Measurements from ENCODE around the gene TPM1. TPM values are rescaled to one million over a fixed set of nuclear protein-coding genes. Genes with fewer than 3 reads are reported as not detected.

TPM1 gene
- total RNA-seq, 1 experiment from 2014 or later = 748 TPM

DNA sequence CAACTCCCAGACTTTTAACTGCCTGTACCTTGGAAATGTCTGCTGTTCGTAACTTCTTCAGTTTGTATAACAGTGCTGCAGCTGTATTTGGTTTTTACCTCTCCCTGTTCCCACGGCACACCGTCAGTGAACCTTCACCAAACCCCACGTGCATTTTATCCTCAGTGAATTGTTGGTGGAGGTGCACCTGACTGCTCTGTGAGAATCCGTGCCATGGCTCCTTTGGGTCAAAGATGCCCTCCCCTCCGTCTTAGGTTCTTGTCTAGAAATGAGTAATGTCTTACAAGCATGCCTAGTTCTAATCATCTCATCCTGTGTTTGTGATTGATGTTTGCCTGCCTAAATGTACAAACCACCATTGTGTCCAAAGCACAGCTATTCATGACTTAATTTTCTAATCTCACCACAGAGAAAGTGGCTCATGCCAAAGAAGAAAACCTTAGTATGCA is 28.2 kb downstream of the TPM1 start:
- Histone ChIP-seq H2BK5ac (ENCODE audit: insufficient read length, low read length) (no peak overlapping the region), H2BK12ac (ENCODE audit: insufficient read length, low read depth, low read length) (no peak overlapping the region), H2BK20ac (ENCODE audit: low read depth, low read length, poor library complexity, severe bottlenecking) (no peak overlapping the region), H4K5ac (ENCODE audit: insufficient read length, low read depth, low read length) (no peak overlapping the region), H3K4me2 (ENCODE audit: insufficient read depth, insufficient read length, low read length) (no peak overlapping the region), H2BK120ac (ENCODE audit: low read depth, low read length, poor library complexity, severe bottlenecking) (no peak overlapping the region), H3K14ac (ENCODE audit: insufficient read depth, low read length) (no peak overlapping the region), H3K9ac (ENCODE audit: extremely low read depth, insufficient read length, low read length) (no peak overlapping the region), H3K9me3 (ENCODE audit: control insufficient read depth, low read depth, low read length) (no peaks in the 10 kb centered on the region), H3K4ac (ENCODE audit: low read depth, low read length) (no peak overlapping the region), H3K23ac (ENCODE audit: insufficient read length, low read depth, low read length) (no peak overlapping the region), H3K27me3 (ENCODE audit: insufficient read depth, low read length) (no peaks in the 10 kb centered on the region), H3K56ac (ENCODE audit: insufficient read length, low read depth, low read length) (no peak overlapping the region), H3K4me1 (ENCODE audit: insufficient read depth, low read length) (peaks cover 3% of the 10 kb centered on the region; the same call in 1 of the 2 replicates), H4K8ac (replicated peaks; ENCODE audit: insufficient read length, low read depth, low read length) (no peak overlapping the region), H3K27ac (ENCODE audit: insufficient read length, low read depth, low read length) (no peak overlapping the region), H3K79me2 (ENCODE audit: insufficient read depth, low read length) (no peaks in the 10 kb centered on the region), H3K79me1 (ENCODE audit: insufficient read depth, low read depth, low read length, poor library complexity, severe bottlenecking) (no peaks in the 10 kb centered on the region), H4K91ac (ENCODE audit: insufficient read length, low read depth, low read length) (no peak overlapping the region), H2BK15ac (ENCODE audit: low read depth, low read length) (no peak overlapping the region), H2AFZ (ENCODE audit: low read length) (no peak overlapping the region), H3K23me2 (ENCODE audit: insufficient read length, low read depth, low read length, poor library complexity, severe bottlenecking) (no peaks in the 10 kb centered on the region), H4K20me1 (ENCODE audit: control insufficient read depth, insufficient read depth, insufficient read length) (no peaks in the 10 kb centered on the region), H3T11ph (ENCODE audit: low read length) (no peak overlapping the region), H2AK5ac (ENCODE audit: insufficient read length, low read length) (no peak overlapping the region), H3K18ac (ENCODE audit: insufficient read length, low read depth, low read length) (no peak overlapping the region)
- TF ChIP-seq, protein P1, sequence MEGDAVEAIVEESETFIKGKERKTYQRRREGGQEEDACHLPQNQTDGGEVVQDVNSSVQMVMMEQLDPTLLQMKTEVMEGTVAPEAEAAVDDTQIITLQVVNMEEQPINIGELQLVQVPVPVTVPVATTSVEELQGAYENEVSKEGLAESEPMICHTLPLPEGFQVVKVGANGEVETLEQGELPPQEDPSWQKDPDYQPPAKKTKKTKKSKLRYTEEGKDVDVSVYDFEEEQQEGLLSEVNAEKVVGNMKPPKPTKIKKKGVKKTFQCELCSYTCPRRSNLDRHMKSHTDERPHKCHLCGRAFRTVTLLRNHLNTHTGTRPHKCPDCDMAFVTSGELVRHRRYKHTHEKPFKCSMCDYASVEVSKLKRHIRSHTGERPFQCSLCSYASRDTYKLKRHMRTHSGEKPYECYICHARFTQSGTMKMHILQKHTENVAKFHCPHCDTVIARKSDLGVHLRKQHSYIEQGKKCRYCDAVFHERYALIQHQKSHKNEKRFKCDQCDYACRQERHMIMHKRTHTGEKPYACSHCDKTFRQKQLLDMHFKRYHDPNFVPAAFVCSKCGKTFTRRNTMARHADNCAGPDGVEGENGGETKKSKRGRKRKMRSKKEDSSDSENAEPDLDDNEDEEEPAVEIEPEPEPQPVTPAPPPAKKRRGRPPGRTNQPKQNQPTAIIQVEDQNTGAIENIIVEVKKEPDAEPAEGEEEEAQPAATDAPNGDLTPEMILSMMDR (conservative IDR thresholded peaks at IDR 0.05) = no peak
- Mint-ChIP-seq H3K27me3 (ENCODE audit: low read depth) (no peaks in the 10 kb centered on the region), H3K4me3 (no peak overlapping the region), H3K27ac (peak overlapping the region in 2 of 3 experiments; percentile 47 to 92; a peak in 3 of 7 replicates), H3K9me3 (no peaks in the 10 kb centered on the region), H3K36me3 (ENCODE audit: insufficient read depth in 1 of 3, low read depth in 3 of 3) (peaks cover 22 to 67% (median 61%) of the 10 kb centered on the region in 3 experiments; a peak in 6 of 7 replicates), H3K4me1 (peaks cover 43 to 60% of the 10 kb centered on the region in 2 experiments)
- no CpG with 5 or more reads among the region's 6 CpGs for WGBS (ENCODE audit: extremely low coverage, insufficient read length, low lambda C conversion rate)
- no peak for DNase-seq

All from H9 (cell line).